ENCODE results near the gene TP53I3.

The TP53I3 gene

GRCh38 chr2:24050041-24050979, 34.3 kb downstream of the TP53I3 start:
- Mint-ChIP-seq H3K36me3 (ENCODE audit: low read depth) (peaks cover 1% of the 10 kb centered on the region), H3K27me3 (ENCODE audit: low read depth, poor library complexity) (peaks cover 2% of the 10 kb centered on the region), H3K9me3 (no peaks in the 10 kb centered on the region), H3K4me3 (no peak overlapping the region), H3K4me1 (peaks cover 20% of the 10 kb centered on the region), H3K27ac (no peak overlapping the region)
- DNase-seq = peak; percentile 61
- TF ChIP-seq CTCF (IDR thresholded peaks at IDR 0.05) = no peak

GRCh38 chr2:24049485-24050021, 35.1 kb downstream of the TP53I3 start, which contains the start of gene FKBP1B:
Gene FKBP1B (plus strand): TSS chr2:24049741. CDS start chr2:24049850, 109 bp downstream.
- H3K27ac Mint-ChIP-seq = no peak within 1 kb of the TSS

GRCh38 chr2:24048769-24049484, 35.7 kb downstream of the TP53I3 start:
- no peak for DNase-seq
- Mint-ChIP-seq H3K9me3 (no peaks in the 10 kb centered on the region), H3K4me1 (peaks cover 26% of the 10 kb centered on the region), H3K4me3 (no peak overlapping the region), H3K27ac (no peak overlapping the region), H3K36me3 (ENCODE audit: low read depth) (peaks cover under 1% of the 10 kb centered on the region), H3K27me3 (ENCODE audit: low read depth, poor library complexity) (peaks cover 2% of the 10 kb centered on the region)
- TF ChIP-seq CTCF (IDR thresholded peaks at IDR 0.05) = no peak

More at GRCh38 chr2:24049485-24050021, 35.1 kb downstream of the TP53I3 start, which contains the start of gene FKBP1B:
- H3K4me1 Mint-ChIP-seq = peaks cover 26% of the 10 kb centered on the region
- H3K36me3 Mint-ChIP-seq (ENCODE audit: low read depth) = no peaks in the 10 kb centered on the region
- DNase-seq = peak; percentile 86
- no peak within 1 kb of the TSS for H3K4me3 Mint-ChIP-seq
- H3K9me3 Mint-ChIP-seq = no peaks in the 10 kb centered on the region
- H3K27me3 Mint-ChIP-seq (ENCODE audit: low read depth, poor library complexity) = peaks cover 2% of the 10 kb centered on the region
- no peak for TF ChIP-seq CTCF (IDR thresholded peaks at IDR 0.05)

- Mint-ChIP-seq H3K9me3 (no peaks in the 10 kb centered on the region), H3K4me3 (peak overlapping the region; percentile 95), H3K27me3 (ENCODE audit: low read depth, poor library complexity) (peaks cover 2% of the 10 kb centered on the region), H3K4me1 (peaks cover 26% of the 10 kb centered on the region), H3K36me3 (ENCODE audit: low read depth) (peaks cover 8% of the 10 kb centered on the region), H3K27ac (peak overlapping the region; percentile 20)
- no peak for TF ChIP-seq CTCF (IDR thresholded peaks at IDR 0.05)
- no peak for DNase-seq
Observed at GRCh38 chr2:24047703-24048033, 37.0 kb downstream of the TP53I3 start.

- DNase-seq = peak; percentile 86
- Mint-ChIP-seq H3K4me3 (peak within 1 kb of the TSS; percentile 95), H3K36me3 (ENCODE audit: low read depth) (peaks cover 8% of the 10 kb centered on the region), H3K9me3 (no peaks in the 10 kb centered on the region), H3K4me1 (peaks cover 26% of the 10 kb centered on the region), H3K27ac (peak within 1 kb of the TSS; percentile 83), H3K27me3 (ENCODE audit: low read depth, poor library complexity) (peaks cover 2% of the 10 kb centered on the region)
- TF ChIP-seq CTCF (IDR thresholded peaks at IDR 0.05) = no peak
Observed at GRCh38 chr2:24046930-24047702, 37.5 kb downstream of the TP53I3 start, which contains the start of gene WDCP. Gene WDCP (minus strand): TSS chr2:24047391. CDS start chr2:24039494, 7,897 bp downstream.
